ENCODE measurements around the gene MORN1. TPM values are rescaled to one million over a fixed set of nuclear protein-coding genes. Genes with fewer than 3 reads are reported as not detected.
A peak's percentile ranks its signal among the peaks of the same experiment; 100 is the strongest.

MORN1 gene
- total RNA-seq, 1 donor from 2014 or later = 24.3 TPM

- no peak for DNase-seq (ENCODE audit: low spot score in 2 of 2, unreplicated experiment in 2 of 2)
- Mint-ChIP-seq H3K36me3 (peaks cover 2% of the 10 kb centered on the region), H3K4me3 (peak overlapping the region; percentile 39), H3K27ac (peak overlapping the region; percentile 93), H3K4me1 (peaks cover 60% of the 10 kb centered on the region), H3K9me3 (no peaks in the 10 kb centered on the region), H3K27me3 (ENCODE audit: low read depth) (no peaks in the 10 kb centered on the region)
- TF ChIP-seq, protein P1, sequence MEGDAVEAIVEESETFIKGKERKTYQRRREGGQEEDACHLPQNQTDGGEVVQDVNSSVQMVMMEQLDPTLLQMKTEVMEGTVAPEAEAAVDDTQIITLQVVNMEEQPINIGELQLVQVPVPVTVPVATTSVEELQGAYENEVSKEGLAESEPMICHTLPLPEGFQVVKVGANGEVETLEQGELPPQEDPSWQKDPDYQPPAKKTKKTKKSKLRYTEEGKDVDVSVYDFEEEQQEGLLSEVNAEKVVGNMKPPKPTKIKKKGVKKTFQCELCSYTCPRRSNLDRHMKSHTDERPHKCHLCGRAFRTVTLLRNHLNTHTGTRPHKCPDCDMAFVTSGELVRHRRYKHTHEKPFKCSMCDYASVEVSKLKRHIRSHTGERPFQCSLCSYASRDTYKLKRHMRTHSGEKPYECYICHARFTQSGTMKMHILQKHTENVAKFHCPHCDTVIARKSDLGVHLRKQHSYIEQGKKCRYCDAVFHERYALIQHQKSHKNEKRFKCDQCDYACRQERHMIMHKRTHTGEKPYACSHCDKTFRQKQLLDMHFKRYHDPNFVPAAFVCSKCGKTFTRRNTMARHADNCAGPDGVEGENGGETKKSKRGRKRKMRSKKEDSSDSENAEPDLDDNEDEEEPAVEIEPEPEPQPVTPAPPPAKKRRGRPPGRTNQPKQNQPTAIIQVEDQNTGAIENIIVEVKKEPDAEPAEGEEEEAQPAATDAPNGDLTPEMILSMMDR (IDR thresholded peaks at IDR 0.05; ENCODE audit: unreplicated experiment) = no peak
Measured at GRCh38 chr1:2271841-2272655, 119.3 kb downstream of the MORN1 start.

Other genes starting within 250 kb of the MORN1 start
- gene FAAP20, start 196.8 kb downstream of the MORN1 start, total RNA-seq = 92.2 to 100 TPM (median 94.1 TPM) in 3 replicates
- gene SKI, start 163.2 kb downstream of the MORN1 start, total RNA-seq = 105 to 110 TPM (median 105 TPM) in 3 replicates
- 94.5 to 103 TPM (median 95.1 TPM) in 3 replicates for gene RER1, start 287 bp upstream of the MORN1 start, total RNA-seq
- gene PEX10, start 21.0 kb upstream of the MORN1 start, total RNA-seq = 25.8 to 26.6 TPM (median 25.9 TPM) in 3 replicates
- gene PLCH2, start 84.7 kb upstream of the MORN1 start, total RNA-seq = 1.7 to 2.1 TPM (median 1.8 TPM) in 3 replicates
- gene PANK4, start 135.0 kb upstream of the MORN1 start, total RNA-seq = 43.1 to 50.8 TPM (median 45.4 TPM) in 3 replicates
- not detected in 3 replicates for gene HES5, start 138.7 kb upstream of the MORN1 start, total RNA-seq
- gene TNFRSF14, start 164.8 kb upstream of the MORN1 start, total RNA-seq = 1.1 to 1.3 TPM (median 1.2 TPM) in 3 replicates
- gene PRXL2B, start 195.2 kb upstream of the MORN1 start, total RNA-seq = 33.4 to 37.1 TPM (median 34.7 TPM) in 3 replicates
- gene MMEL1, start 241.5 kb upstream of the MORN1 start, total RNA-seq = 2.2 to 4.5 TPM (median 3.4 TPM) in 3 replicates

Measured in mesothelial cell of epicardium (in vitro differentiated cells).